ENCODE results near the gene OR4D9. TPM values are rescaled to one million over a fixed set of nuclear protein-coding genes. Genes with fewer than 3 reads are reported as not detected.

OR4D9 gene
- not detected in 2 replicates for total RNA-seq (2014; rRNA removed; shearing (Covaris generic))
- polyA plus RNA-seq (2016; fragmentation: Nextera tagmentation; extraction: Ambion mirVana): not detected in 2 replicates
- long read RNA-seq: 0 reads

- TF ChIP-seq, protein P1, sequence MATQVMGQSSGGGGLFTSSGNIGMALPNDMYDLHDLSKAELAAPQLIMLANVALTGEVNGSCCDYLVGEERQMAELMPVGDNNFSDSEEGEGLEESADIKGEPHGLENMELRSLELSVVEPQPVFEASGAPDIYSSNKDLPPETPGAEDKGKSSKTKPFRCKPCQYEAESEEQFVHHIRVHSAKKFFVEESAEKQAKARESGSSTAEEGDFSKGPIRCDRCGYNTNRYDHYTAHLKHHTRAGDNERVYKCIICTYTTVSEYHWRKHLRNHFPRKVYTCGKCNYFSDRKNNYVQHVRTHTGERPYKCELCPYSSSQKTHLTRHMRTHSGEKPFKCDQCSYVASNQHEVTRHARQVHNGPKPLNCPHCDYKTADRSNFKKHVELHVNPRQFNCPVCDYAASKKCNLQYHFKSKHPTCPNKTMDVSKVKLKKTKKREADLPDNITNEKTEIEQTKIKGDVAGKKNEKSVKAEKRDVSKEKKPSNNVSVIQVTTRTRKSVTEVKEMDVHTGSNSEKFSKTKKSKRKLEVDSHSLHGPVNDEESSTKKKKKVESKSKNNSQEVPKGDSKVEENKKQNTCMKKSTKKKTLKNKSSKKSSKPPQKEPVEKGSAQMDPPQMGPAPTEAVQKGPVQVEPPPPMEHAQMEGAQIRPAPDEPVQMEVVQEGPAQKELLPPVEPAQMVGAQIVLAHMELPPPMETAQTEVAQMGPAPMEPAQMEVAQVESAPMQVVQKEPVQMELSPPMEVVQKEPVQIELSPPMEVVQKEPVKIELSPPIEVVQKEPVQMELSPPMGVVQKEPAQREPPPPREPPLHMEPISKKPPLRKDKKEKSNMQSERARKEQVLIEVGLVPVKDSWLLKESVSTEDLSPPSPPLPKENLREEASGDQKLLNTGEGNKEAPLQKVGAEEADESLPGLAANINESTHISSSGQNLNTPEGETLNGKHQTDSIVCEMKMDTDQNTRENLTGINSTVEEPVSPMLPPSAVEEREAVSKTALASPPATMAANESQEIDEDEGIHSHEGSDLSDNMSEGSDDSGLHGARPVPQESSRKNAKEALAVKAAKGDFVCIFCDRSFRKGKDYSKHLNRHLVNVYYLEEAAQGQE (IDR thresholded peaks at IDR 0.05; ENCODE audit: unreplicated experiment): no peak
- TF ChIP-seq ZNF114 (CRISPR knock-in tag; IDR thresholded peaks at IDR 0.05) (no peak), STAT1 (IDR thresholded peaks at IDR 0.05; ENCODE audit: unreplicated experiment) (no peak), EZH2phosphoT487 (IDR thresholded peaks at IDR 0.05; ENCODE audit: unreplicated experiment) (no peak), EZH2 (IDR thresholded peaks at IDR 0.05; ENCODE audit: low read depth, unreplicated experiment) (no peak)
- TF ChIP-seq, protein P2, sequence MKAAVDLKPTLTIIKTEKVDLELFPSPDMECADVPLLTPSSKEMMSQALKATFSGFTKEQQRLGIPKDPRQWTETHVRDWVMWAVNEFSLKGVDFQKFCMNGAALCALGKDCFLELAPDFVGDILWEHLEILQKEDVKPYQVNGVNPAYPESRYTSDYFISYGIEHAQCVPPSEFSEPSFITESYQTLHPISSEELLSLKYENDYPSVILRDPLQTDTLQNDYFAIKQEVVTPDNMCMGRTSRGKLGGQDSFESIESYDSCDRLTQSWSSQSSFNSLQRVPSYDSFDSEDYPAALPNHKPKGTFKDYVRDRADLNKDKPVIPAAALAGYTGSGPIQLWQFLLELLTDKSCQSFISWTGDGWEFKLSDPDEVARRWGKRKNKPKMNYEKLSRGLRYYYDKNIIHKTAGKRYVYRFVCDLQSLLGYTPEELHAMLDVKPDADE (IDR thresholded peaks at IDR 0.05): no peak
- Mint-ChIP-seq H3K27me3 (ENCODE audit: insufficient read depth, low read depth, poor library complexity) (no peaks in the 10 kb centered on the region), H3K4me3 (no peak within 1 kb of the TSS), H3K27ac (no peak within 1 kb of the TSS), H3K36me3 (ENCODE audit: low read depth) (no peaks in the 10 kb centered on the region), H3K4me1 (no peaks in the 10 kb centered on the region), H3K9me3 (no peaks in the 10 kb centered on the region)
- Histone ChIP-seq H3F3A (replicated peaks; ENCODE audit: low read depth) (no peaks in the 10 kb centered on the region), H3K27ac (ENCODE audit: low read depth) (no peak within 1 kb of the TSS), H2AFZ (0 out of 2 replicates have a peak within 1 kb of the TSS, but pooled peaks have one; percentile 18), H3K4me2 (no peak within 1 kb of the TSS), H3K27me3 (ENCODE audit: insufficient read depth) (no peaks in the 10 kb centered on the region; the same call in 1 of the 2 replicates), H4K20me1 (replicated peaks; ENCODE audit: insufficient read depth) (no peaks in the 10 kb centered on the region), H3K4me3 (no peak within 1 kb of the TSS), H3K36me3 (ENCODE audit: insufficient read depth) (no peaks in the 10 kb centered on the region), H3K4me1 (ENCODE audit: insufficient read depth) (no peaks in the 10 kb centered on the region), H3K79me2 (replicated peaks; ENCODE audit: insufficient read depth) (no peaks in the 10 kb centered on the region), H3K9me2 (ENCODE audit: insufficient read depth) (0 out of 2 replicates have a peak, but pooled peaks cover 3% of the 10 kb centered on the region)
- DNase-seq (ENCODE audit: low spot score) (no peak), ATAC-seq (no peak)
These were observed at the start of gene OR4D9 for GRCh38 chr11:59510941-59511589. TSS of gene OR4D9 (plus strand) at chr11:59511539. CDS start at chr11:59514913, 3,374 bp downstream.

DNA sequence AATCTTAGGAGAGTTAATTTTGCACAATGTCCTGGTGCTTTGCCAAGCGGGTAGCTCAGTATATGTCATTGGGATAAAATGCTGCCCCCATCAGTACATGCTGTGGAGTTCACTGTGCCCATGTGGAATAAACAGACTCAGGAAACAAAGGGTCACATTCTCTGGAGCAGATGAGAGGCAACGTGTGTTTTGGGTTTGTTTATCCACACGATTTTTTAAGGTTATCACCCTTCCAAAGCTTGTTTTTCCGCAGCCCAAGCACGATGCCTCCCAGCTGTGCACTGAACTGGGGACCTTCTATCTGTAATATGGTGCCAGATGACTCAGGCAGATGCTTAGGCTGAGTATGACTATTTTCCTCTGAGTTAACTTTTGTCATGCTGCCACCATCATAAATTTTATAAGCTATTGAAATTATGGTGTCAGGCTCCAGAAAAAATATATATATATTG, 48.1 kb upstream of the OR4D9 start:
- Mint-ChIP-seq H3K27me3 (ENCODE audit: insufficient read depth, low read depth, poor library complexity) (no peaks in the 10 kb centered on the region), H3K9me3 (no peaks in the 10 kb centered on the region; the same call in 2 of the 3 replicates), H3K36me3 (ENCODE audit: low read depth) (no peaks in the 10 kb centered on the region), H3K27ac (no peak overlapping the region), H3K4me3 (no peak overlapping the region), H3K4me1 (no peaks in the 10 kb centered on the region)
- H3K27ac ChIP-seq (ENCODE audit: low read depth): no peak overlapping the region
- no peaks in the 10 kb centered on the region for H3K79me2 ChIP-seq (replicated peaks; ENCODE audit: insufficient read depth)
- DNase-seq (ENCODE audit: low spot score): peak; percentile 15
- no peak overlapping the region for H3K4me3 ChIP-seq
- H3K27me3 ChIP-seq (ENCODE audit: insufficient read depth): no peaks in the 10 kb centered on the region
- H3K9me2 ChIP-seq (ENCODE audit: insufficient read depth): 0 out of 2 replicates have a peak, but pooled peaks cover 6% of the 10 kb centered on the region
- H4K20me1 ChIP-seq (replicated peaks; ENCODE audit: insufficient read depth): no peaks in the 10 kb centered on the region
- no peak overlapping the region for H3K4me2 ChIP-seq
- H3K4me1 ChIP-seq (ENCODE audit: insufficient read depth): no peaks in the 10 kb centered on the region
- H2AFZ ChIP-seq: peak overlapping the region; percentile 33; the same call in 1 of the 2 replicates
- no peaks in the 10 kb centered on the region for H3F3A ChIP-seq (replicated peaks; ENCODE audit: low read depth)
- H3K36me3 ChIP-seq (ENCODE audit: insufficient read depth): no peaks in the 10 kb centered on the region
- ATAC-seq: peak; percentile 54
- TF ChIP-seq CTCF (conservative IDR thresholded peaks at IDR 0.05; ENCODE audit: low read depth in 2 of 2): peak; percentile 17 to 26; a peak in 2 of 4 replicates

Data from GM23338 (cell line).